Epithelial cell of proximal tubule (primary cell): ENCODE data around the gene DLGAP4. TPM values are rescaled to one million over a fixed set of nuclear protein-coding genes. Genes with fewer than 3 reads are reported as not detected.

ENCODE experiments used
- DNase-seq: peaks from one replicate; pipeline ENCODE4 v3.0.0-alpha.2; 2011; ENCODE audit warnings: low read depth
- H3K4me3 ChIP-seq: 2 replicates; pipeline ENCODE4 v1.5.1; 2011; ENCODE audit warnings: low read depth, mild to moderate bottlenecking, low read length
- total RNA-seq: library from RNA; depleted of rRNA; stranded (reverse); fragments of >200 nt; gene quantifications from 2 replicates; pipeline ENCODE4 v1.2.3, GENCODE V29; 2015
- TF ChIP-seq, protein P1 (sequence below): conservative IDR thresholded peaks from 2 replicates; pipeline ENCODE4 v1.5.1; 2012; ENCODE audit warnings: low read depth, mild to moderate bottlenecking, low read length

The DLGAP4 gene
- total RNA-seq, 1 donor from 2014 or later, result 41.4 TPM

DNA sequence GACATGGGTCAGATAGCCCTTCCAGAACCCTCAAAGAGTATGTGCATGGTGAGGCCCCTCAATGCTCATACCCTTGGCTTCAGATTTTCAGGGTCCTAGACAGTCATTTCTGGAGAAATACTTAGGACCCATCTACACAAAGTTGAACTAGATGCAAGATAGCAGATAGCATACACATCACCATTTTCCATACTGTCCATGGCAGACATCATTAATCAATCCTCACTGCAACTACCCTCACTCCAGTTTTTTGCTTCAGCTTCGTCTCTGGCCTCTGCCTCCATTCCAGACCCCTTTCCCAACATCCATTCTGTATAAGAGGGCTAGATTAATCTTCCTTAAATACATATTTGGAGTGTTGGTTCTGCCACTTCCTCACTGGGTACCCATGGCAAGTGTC is 139.7 kb downstream of the DLGAP4 start:
- DNase-seq, result no peak
- H3K4me3 ChIP-seq, result no peak overlapping the region
- TF ChIP-seq, protein P1, sequence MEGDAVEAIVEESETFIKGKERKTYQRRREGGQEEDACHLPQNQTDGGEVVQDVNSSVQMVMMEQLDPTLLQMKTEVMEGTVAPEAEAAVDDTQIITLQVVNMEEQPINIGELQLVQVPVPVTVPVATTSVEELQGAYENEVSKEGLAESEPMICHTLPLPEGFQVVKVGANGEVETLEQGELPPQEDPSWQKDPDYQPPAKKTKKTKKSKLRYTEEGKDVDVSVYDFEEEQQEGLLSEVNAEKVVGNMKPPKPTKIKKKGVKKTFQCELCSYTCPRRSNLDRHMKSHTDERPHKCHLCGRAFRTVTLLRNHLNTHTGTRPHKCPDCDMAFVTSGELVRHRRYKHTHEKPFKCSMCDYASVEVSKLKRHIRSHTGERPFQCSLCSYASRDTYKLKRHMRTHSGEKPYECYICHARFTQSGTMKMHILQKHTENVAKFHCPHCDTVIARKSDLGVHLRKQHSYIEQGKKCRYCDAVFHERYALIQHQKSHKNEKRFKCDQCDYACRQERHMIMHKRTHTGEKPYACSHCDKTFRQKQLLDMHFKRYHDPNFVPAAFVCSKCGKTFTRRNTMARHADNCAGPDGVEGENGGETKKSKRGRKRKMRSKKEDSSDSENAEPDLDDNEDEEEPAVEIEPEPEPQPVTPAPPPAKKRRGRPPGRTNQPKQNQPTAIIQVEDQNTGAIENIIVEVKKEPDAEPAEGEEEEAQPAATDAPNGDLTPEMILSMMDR, result no peak

DNA sequence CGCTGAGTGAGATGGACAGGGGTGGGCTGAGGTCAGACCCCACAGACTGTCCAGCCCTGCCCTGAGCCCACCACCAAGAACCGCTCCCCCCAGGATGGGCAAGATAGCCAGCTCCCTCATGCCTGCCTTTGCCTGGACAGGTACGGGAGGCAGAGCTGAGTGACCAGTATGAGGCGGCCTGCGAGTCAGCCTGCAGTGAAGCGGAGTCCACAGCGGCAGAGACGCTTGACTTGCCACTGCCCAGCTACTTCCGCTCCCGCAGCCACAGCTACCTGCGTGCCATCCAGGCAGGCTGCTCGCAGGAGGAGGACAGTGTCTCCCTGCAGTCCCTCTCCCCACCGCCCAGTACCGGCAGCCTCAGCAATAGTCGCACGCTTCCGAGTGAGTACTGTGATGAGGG is 140.4 kb downstream of the DLGAP4 start:
- TF ChIP-seq, protein P1, result no peak
- H3K4me3 ChIP-seq, result no peak overlapping the region
- no peak for DNase-seq

DNA sequence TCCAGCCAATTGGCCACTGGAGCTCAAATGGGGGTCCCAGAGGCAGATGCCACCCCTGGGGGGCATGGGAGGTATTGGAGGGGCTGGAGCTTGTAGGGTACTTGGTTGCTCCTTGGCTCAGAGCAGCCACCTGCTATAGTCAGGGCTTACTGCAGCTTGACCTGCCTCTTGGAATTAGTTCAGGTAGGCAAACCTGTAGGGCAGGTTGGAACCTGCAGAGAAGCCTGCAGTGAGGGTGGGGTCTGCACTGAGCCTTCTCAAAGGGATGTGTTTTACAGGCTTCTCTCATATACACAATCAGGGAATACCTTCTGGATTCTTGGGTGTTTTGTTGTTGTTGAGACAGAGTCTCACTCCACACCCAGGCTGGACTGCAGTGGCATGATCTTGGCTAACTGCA is 141.0 kb downstream of the DLGAP4 start:
- TF ChIP-seq, protein P1, result no peak
- no peak overlapping the region for H3K4me3 ChIP-seq
- DNase-seq, result no peak

DNA sequence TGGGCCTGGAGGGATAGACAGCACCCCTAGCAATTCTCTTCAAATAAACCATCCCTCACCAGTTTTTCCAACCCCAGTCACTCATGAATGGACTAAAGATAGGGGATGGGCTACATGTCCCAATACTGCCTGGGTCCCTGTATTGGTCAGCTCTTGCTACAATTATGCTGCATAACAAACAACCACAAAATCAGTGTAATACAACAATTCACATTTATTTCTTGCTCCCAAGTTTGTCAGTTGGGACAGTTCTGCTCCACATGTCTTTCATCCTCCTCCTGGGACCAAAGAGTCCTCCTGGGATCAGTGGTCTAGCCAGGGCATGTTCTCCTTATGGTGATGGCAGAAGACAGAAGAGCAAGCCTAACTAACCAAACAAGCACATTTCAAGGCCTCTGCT is 143.5 kb downstream of the DLGAP4 start:
- TF ChIP-seq, protein P1, result no peak
- DNase-seq, result no peak
- H3K4me3 ChIP-seq, result no peak overlapping the region

DNA sequence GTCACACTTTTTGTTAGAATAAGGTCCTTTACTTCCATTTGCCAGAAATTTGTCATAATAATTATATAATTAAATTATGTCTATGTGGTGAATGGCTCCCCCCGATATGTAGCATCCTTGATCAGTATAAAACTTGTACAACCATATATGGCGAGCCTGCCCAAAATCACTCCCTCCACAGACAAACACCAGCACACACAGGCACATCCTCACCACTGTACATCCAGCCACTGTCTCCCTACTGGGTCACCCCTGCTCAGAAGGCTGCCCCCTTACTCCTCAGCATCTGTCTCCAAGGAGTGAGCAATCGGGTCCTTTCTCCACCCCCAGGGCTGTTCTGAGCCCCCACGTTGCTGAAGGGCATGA is 148.2 kb downstream of the DLGAP4 start:
- TF ChIP-seq, protein P1, result no peak
- no peak for DNase-seq
- no peak overlapping the region for H3K4me3 ChIP-seq

DNA sequence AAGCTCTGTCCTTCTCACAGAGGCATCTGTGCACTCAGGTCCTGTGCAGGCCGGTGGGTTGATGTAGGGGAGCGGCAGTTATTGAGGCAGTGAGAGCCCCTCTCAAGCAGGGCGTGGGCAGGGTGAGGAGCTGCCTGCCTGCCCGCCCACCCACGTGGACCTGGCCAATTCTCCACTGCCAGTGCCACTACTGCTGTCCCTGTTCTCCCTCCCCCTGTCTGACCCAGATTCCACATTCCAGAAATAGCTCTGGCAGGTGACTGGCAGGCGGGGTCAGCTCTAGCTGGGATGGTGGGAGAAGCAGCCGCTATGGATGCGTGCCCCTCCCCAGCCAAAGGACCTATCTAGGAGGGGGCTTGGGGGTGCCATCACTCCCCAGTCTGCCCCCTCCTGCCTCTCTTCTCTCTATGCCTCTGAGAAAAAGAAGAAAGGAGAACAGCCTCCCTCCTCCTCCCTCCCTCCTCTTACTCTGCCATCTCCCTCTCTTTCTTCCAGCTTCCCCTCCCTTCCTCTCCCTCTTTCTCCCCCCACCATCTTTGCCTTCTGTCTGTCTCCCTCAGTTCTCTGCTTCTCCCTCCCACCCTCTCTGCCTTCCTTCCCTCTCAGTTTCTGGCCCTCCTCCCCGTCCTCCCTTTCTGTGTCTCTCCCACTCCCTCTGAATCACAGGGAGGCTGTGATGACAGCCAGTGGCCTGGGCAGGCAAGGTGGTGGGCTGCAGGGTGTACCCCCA is 148.7 kb downstream of the DLGAP4 start:
- no peak overlapping the region for H3K4me3 ChIP-seq
- TF ChIP-seq, protein P1, result no peak
- no peak for DNase-seq

DNA sequence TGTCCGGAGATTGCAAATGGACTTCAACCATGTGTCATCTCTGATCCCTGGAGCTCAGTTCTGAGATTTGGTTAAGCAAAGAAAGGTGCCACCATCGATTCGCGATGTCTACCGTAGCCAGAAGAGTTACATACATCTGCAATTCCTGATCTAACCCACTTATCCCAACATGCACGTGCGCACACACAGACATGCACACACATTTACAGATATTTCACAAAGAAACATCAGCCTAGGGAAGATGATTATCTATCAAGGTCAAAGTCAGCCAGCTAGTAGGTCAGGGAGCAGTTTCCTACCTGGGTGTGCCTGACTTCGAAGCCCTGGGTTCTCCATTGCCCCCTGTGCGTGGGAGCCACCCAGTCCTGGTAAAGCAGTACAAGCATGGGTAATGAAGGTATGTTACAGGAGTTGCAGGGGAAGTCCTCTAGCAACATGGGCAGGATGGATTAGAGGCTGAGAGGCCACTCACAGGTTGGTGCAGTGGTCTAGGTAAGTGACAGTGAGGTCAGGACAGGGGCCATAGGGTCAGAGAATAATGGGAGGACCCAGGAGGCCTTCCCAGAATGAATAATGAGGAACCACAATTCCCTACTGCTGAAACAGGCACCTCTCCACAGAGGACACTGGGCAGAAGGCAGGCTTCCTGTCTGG is 150.0 kb downstream of the DLGAP4 start:
- H3K4me3 ChIP-seq, result no peak overlapping the region
- no peak for DNase-seq
- TF ChIP-seq, protein P1, result no peak
